ENCODE results near the gene PCDHB6. TPM values are rescaled to one million over a fixed set of nuclear protein-coding genes. Genes with fewer than 3 reads are reported as not detected.
"Not testable (repeated sequence)": the region's sequence is repeated elsewhere in the genome, so short reads cannot be mapped to it uniquely, and the experiment has no call there.

The PCDHB6 gene
- total RNA-seq, 1 donor from 2014 or later = 2.7 TPM

DNA sequence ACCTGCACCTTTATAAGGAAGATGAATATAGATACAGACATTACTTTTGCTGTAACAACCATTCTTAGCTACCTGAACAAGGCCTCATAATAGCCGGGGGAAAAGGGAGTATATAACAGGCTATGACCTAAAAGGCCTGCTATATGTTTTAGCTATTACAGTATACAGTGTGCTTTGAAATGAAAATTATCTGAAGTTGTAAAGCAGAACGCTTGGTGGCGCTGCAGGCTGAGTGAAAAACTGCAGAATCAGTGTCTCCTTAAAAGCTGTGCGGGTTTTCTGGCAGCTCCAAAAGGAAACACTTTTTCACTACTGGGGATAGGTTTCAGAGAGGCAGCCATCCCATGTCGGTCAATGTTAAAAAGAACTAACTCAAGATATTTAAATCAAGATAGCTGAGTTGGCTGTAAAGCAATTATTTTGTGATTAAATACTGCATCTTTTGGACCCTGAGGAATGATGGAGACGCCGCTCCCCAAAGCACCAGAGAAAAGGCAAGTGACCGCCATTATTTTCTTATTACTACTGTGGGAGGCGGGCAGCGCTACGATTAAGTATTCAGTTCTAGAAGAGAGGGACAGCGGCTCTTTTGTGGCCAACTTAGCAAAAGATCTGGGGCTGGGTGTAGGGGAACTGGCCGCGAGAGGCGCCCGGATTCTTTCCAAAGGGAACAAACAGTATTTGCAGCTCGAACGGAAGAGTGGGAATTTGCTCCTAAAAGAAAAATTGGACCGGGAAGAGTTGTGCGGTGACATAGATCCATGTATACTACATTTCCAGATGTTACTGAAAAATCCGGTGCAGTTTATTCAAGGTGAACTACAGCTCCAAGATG lies 5.9 kb downstream of the PCDHB6 start:
- Mint-ChIP-seq H3K4me3 (ENCODE audit: low read depth) (no peak overlapping the region), H3K4me1 (ENCODE audit: low read depth) (no peaks in the 10 kb centered on the region), H3K9me3 (ENCODE audit: low read depth) (peaks cover 39% of the 10 kb centered on the region), H3K27ac (no peak overlapping the region), H3K36me3 (ENCODE audit: insufficient read depth) (peaks cover 50% of the 10 kb centered on the region), H3K27me3 (no peaks in the 10 kb centered on the region)
- DNase-seq (ENCODE audit: low spot score, unreplicated experiment) = no peak
- TF ChIP-seq, protein P1, sequence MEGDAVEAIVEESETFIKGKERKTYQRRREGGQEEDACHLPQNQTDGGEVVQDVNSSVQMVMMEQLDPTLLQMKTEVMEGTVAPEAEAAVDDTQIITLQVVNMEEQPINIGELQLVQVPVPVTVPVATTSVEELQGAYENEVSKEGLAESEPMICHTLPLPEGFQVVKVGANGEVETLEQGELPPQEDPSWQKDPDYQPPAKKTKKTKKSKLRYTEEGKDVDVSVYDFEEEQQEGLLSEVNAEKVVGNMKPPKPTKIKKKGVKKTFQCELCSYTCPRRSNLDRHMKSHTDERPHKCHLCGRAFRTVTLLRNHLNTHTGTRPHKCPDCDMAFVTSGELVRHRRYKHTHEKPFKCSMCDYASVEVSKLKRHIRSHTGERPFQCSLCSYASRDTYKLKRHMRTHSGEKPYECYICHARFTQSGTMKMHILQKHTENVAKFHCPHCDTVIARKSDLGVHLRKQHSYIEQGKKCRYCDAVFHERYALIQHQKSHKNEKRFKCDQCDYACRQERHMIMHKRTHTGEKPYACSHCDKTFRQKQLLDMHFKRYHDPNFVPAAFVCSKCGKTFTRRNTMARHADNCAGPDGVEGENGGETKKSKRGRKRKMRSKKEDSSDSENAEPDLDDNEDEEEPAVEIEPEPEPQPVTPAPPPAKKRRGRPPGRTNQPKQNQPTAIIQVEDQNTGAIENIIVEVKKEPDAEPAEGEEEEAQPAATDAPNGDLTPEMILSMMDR (IDR thresholded peaks at IDR 0.05; ENCODE audit: unreplicated experiment) = no peak

GRCh38 chr5:141157356-141157755 lies 7.5 kb downstream of the PCDHB6 start:
- H3K4me1 Mint-ChIP-seq (ENCODE audit: low read depth); H3K27ac Mint-ChIP-seq; H3K27me3 Mint-ChIP-seq; H3K4me3 Mint-ChIP-seq (ENCODE audit: low read depth); DNase-seq (ENCODE audit: low spot score, unreplicated experiment): not testable (repeated sequence)
- Mint-ChIP-seq H3K9me3 (ENCODE audit: low read depth) (peaks cover 34% of the 10 kb centered on the region), H3K36me3 (ENCODE audit: insufficient read depth) (peaks cover 39% of the 10 kb centered on the region)

- peaks cover 36% of the 10 kb centered on the region for H3K36me3 Mint-ChIP-seq (ENCODE audit: insufficient read depth)
- H3K27me3 Mint-ChIP-seq, H3K27ac Mint-ChIP-seq: not testable (repeated sequence)
Measured at GRCh38 chr5:141157901-141158300, 8.0 kb downstream of the PCDHB6 start.

DNA sequence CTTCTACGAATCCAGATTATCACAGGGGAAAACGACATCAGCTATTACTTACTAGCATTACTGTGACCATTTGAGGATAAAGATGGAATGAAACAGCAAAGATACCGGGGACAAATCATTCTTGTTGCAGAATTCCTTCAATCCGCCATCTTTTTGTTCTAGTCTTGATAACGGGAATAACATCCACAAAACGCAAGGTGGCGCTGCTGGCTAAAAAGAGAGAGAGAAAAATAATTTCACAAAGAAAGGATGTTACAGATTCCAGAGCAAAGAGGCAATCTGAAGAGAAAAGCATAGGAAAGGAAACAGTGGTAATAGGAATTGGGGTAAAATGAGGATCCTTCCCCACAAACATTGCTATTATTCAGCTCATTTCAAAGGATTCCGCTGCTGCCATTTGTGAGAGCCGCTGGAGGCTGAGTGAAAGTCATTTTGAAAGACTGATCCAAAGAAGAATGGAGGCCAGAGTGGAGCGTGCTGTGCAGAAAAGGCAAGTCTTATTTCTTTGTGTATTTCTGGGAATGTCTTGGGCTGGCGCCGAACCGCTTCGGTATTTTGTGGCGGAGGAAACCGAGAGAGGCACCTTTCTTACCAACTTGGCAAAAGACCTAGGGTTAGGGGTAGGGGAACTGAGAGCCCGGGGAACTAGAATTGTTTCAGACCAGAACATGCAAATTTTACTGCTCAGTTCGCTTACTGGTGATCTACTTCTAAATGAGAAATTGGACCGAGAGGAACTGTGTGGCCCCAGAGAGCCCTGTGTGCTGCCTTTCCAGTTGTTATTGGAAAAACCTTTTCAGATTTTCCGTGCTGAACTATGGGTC lies 22.7 kb downstream of the PCDHB6 start, which contains the start of gene PCDHB7:
Gene PCDHB7 (plus strand): TSS at position 264 of the 824 bp plus-strand sequence. CDS start 192 bp downstream, at position 456.
- DNase-seq (ENCODE audit: low spot score, unreplicated experiment) = no peak
- Mint-ChIP-seq H3K4me1 (ENCODE audit: low read depth) (no peaks in the 10 kb centered on the region), H3K27me3 (no peaks in the 10 kb centered on the region), H3K27ac (no peak within 1 kb of the TSS), H3K4me3 (ENCODE audit: low read depth) (no peak within 1 kb of the TSS), H3K36me3 (ENCODE audit: insufficient read depth) (peaks cover 13% of the 10 kb centered on the region), H3K9me3 (ENCODE audit: low read depth) (peaks cover 33% of the 10 kb centered on the region)
- TF ChIP-seq, protein P1 (IDR thresholded peaks at IDR 0.05; ENCODE audit: unreplicated experiment) = no peak

More at GRCh38 chr5:141157901-141158300, 8.0 kb downstream of the PCDHB6 start:
- not testable (repeated sequence) for H3K4me1 Mint-ChIP-seq (ENCODE audit: low read depth); H3K4me3 Mint-ChIP-seq (ENCODE audit: low read depth); DNase-seq (ENCODE audit: low spot score, unreplicated experiment)
- H3K9me3 Mint-ChIP-seq (ENCODE audit: low read depth) = peaks cover 34% of the 10 kb centered on the region

DNA sequence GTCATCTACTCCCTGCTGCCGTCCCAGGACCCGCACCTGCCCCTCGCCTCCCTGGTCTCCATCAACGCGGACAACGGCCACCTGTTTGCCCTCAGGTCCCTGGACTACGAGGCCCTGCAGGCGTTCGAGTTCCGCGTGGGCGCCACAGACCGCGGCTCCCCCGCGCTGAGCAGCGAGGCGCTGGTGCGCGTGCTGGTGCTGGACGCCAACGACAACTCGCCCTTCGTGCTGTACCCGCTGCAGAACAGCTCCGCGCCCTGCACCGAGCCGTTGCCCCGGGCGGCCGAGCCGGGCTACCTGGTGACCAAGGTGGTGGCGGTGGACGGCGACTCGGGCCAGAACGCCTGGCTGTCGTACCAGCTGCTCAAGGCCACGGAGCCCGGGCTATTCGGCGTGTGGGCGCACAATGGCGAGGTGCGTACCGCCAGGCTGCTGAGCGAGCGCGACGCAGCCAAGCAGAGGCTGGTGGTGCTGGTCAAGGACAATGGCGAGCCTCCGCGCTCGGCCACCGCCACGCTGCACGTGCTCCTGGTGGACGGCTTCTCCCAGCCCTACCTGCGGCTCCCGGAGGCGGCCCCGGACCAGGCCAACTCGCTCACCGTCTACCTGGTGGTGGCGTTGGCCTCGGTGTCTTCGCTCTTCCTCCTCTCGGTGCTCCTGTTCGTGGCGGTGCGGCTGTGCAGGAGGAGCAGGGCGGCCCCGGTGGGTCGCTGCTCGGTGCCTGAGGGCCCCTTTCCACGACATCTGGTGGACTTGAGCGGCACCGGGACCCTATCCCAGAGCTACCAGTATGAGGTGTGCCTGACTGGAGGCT lies 24.6 kb downstream of the PCDHB6 start:
- H3K4me3 Mint-ChIP-seq (ENCODE audit: low read depth); DNase-seq (ENCODE audit: low spot score, unreplicated experiment); H3K27ac Mint-ChIP-seq; H3K27me3 Mint-ChIP-seq; H3K36me3 Mint-ChIP-seq (ENCODE audit: insufficient read depth); H3K4me1 Mint-ChIP-seq (ENCODE audit: low read depth): not testable (repeated sequence)
- peaks cover 25% of the 10 kb centered on the region for H3K9me3 Mint-ChIP-seq (ENCODE audit: low read depth)

DNA sequence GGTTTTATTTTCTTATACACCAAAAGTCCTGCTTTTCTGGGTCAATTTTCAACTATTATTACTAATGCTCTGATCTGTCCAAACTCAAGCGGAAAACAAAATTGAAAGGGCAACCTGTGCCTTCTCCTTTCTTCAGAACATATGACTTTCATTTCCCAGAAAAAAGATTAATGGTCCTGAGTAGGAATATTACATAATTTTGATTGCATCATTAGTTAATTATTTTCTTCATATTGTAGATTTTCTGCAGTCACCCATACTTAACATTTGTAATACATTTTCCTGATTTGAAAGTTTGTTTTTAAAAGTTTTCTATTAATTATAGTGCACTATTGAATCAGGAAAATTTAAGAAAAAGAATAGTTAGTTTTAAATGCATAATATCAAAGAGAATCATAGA lies 26.1 kb downstream of the PCDHB6 start:
- Mint-ChIP-seq H3K27me3 (no peaks in the 10 kb centered on the region), H3K4me3 (ENCODE audit: low read depth) (no peak overlapping the region), H3K4me1 (ENCODE audit: low read depth) (no peaks in the 10 kb centered on the region), H3K27ac (no peak overlapping the region), H3K36me3 (ENCODE audit: insufficient read depth) (peaks cover 14% of the 10 kb centered on the region), H3K9me3 (ENCODE audit: low read depth) (peaks cover 23% of the 10 kb centered on the region)
- DNase-seq (ENCODE audit: low spot score, unreplicated experiment) = no peak
- TF ChIP-seq, protein P1 (IDR thresholded peaks at IDR 0.05; ENCODE audit: unreplicated experiment) = no peak

DNA sequence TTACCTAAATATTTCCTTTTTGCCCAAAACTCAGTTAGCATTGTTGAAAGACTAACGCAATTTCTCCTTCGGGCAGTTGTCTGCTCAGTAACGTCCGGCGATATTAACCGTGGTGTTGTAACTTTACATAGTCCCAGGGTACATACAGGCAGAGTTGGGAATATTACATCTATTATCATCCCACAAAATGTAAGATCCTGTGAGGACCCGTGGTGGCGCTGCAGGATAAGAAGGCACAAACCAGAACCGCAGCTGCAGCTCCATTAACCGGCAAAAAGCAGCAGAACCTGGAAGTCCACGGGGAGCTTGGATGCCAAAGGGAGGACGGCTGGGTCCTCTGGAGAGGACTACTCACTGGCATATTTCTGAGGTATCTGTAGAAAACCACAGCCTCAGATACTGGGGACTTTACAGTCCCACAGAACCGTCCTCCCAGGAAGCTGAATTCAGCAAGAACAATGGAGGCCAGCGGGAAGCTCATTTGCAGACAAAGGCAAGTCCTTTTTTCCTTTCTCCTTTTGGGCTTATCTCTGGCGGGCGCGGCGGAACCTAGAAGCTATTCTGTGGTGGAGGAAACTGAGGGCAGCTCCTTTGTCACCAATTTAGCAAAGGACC lies 27.8 kb downstream of the PCDHB6 start, which contains the start of gene PCDHB8:
Gene PCDHB8 (plus strand): TSS at position 214 of the 615 bp plus-strand sequence. CDS start 245 bp downstream, at position 459.
- peaks cover 24% of the 10 kb centered on the region for H3K9me3 Mint-ChIP-seq (ENCODE audit: low read depth)
- H3K4me3 Mint-ChIP-seq (ENCODE audit: low read depth); DNase-seq (ENCODE audit: low spot score, unreplicated experiment); H3K27ac Mint-ChIP-seq; H3K27me3 Mint-ChIP-seq; H3K4me1 Mint-ChIP-seq (ENCODE audit: low read depth): not testable (repeated sequence)
- H3K36me3 Mint-ChIP-seq (ENCODE audit: insufficient read depth) = peaks cover 16% of the 10 kb centered on the region

DNA sequence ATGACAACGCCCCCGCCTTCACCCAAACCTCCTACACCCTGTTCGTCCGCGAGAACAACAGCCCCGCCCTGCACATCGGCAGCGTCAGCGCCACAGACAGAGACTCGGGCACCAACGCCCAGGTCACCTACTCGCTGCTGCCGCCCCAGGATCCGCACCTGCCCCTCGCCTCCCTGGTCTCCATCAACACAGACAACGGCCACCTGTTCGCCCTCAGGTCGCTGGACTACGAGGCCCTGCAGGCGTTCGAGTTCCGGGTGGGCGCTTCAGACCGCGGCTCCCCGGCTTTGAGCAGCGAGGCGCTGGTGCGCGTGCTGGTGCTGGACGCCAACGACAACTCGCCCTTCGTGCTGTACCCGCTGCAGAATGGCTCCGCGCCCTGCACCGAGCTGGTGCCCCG lies 29.5 kb downstream of the PCDHB6 start:
- not testable (repeated sequence) for DNase-seq (ENCODE audit: low spot score, unreplicated experiment); H3K27me3 Mint-ChIP-seq; H3K4me3 Mint-ChIP-seq (ENCODE audit: low read depth); H3K27ac Mint-ChIP-seq; H3K4me1 Mint-ChIP-seq (ENCODE audit: low read depth)
- peaks cover 20% of the 10 kb centered on the region for H3K36me3 Mint-ChIP-seq (ENCODE audit: insufficient read depth)
- peaks cover 22% of the 10 kb centered on the region for H3K9me3 Mint-ChIP-seq (ENCODE audit: low read depth)

DNA sequence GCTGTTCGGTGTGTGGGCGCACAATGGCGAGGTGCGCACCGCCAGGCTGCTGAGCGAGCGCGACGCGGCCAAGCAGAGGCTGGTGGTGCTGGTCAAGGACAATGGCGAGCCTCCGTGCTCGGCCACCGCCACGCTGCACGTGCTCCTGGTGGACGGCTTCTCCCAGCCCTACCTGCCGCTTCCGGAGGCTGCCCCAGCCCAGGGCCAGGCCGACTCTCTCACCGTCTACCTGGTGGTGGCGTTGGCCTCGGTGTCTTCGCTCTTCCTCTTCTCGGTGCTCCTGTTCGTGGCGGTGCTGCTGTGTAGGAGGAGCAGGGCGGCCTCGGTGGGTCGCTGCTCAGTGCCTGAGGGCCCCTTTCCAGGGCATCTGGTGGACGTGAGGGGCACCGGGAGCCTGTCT lies 30.0 kb downstream of the PCDHB6 start:
- DNase-seq (ENCODE audit: low spot score, unreplicated experiment); H3K4me1 Mint-ChIP-seq (ENCODE audit: low read depth); H3K4me3 Mint-ChIP-seq (ENCODE audit: low read depth); H3K27me3 Mint-ChIP-seq; H3K27ac Mint-ChIP-seq: not testable (repeated sequence)
- peaks cover 26% of the 10 kb centered on the region for H3K9me3 Mint-ChIP-seq (ENCODE audit: low read depth)
- H3K36me3 Mint-ChIP-seq (ENCODE audit: insufficient read depth) = peaks cover 25% of the 10 kb centered on the region

All from progenitor cell of endocrine pancreas (in vitro differentiated cells).